Endothelial cell of umbilical vein (primary cell): ENCODE data around the gene KCTD16. TPM values are rescaled to one million over a fixed set of nuclear protein-coding genes. Genes with fewer than 3 reads are reported as not detected.
A peak's percentile ranks its signal among the peaks of the same experiment; 100 is the strongest.

Experiments
- BruUV-seq: library from RNA; stranded (reverse); fragments of 400-500 nt; replicated peaks from 2 replicates; lab custom pipeline; 2021; lab: Mats Ljungman, UMichigan
- CTCF ChIA-PET: fragments of 300-600, 350-600 bp; sonication (Branson Sonifier 250); formaldehyde crosslinking; loops from one replicate; lab custom pipeline; 2021; ENCODE audit warnings: antibody characterized with exemption, inconsistent platforms; lab: Charles Lee
- POLR2A ChIA-PET: fragments of 300-600, 350-600 bp; sonication (Branson Sonifier 250); formaldehyde crosslinking; loops from one replicate; lab custom pipeline; 2021; ENCODE audit warnings: antibody characterized with exemption, inconsistent platforms; lab: Charles Lee
- DNase-seq: peaks from one replicate; pipeline ENCODE4 v3.0.0-alpha.2; 2011; ENCODE audit warnings: low read depth, low spot score
- FAIRE-seq: peaks from 2 replicates; lab custom pipeline; 2011; peaks lifted over from hg19 to GRCh38; lab: Jason Lieb, UNC
- H2AFZ ChIP-seq: 2 replicates; pipeline ENCODE4 v1.6.0; 2012; ENCODE audit warnings: low read depth, low read length, control low read depth, inconsistent platforms
- H3K27ac ChIP-seq: 2 replicates; pipeline ENCODE4 v1.5.1; 2011; ENCODE audit warnings: low read depth, mild to moderate bottlenecking, control low read depth, low read length, moderate library complexity; ENCODE audit not compliant: insufficient read depth
- H3K27me3 ChIP-seq, 2 experiments: 2 replicates each; pipeline versions ENCODE4 v1.6.0 to v1.6.1; 2011; ENCODE audit warnings: low read length in 2 of 2, mixed read lengths in 1 of 2; ENCODE audit not compliant: control insufficient read depth in 2 of 2, insufficient read depth in 2 of 2
- H3K36me3 ChIP-seq, 2 experiments: 2 replicates in 1 of 2; 3 replicates in 1 of 2; pipeline ENCODE4 v1.5.1; 2011; ENCODE audit warnings: low read length in 2 of 2, mild to moderate bottlenecking in 1 of 2, moderate library complexity in 1 of 2; ENCODE audit not compliant: control insufficient read depth in 2 of 2, insufficient read depth in 2 of 2; ENCODE audit errors: extremely low read depth in 1 of 2
- H3K4me1 ChIP-seq: 3 replicates; pipeline ENCODE4 v1.5.1; 2011; ENCODE audit warnings: mild to moderate bottlenecking, low read length; ENCODE audit not compliant: control insufficient read depth, insufficient read depth; ENCODE audit errors: extremely low read depth
- H3K4me2 ChIP-seq: 2 replicates; pipeline ENCODE4 v1.6.1; 2011; ENCODE audit warnings: low read length, control low read depth, mixed read lengths; ENCODE audit not compliant: insufficient read depth
- H3K4me3 ChIP-seq, 3 experiments: fragments of 200-600 bp in 1 of 3; sonication (generic), shearing (Covaris generic) in 1 of 3; replicated peaks in 1 of 3; 2 replicates each; pipeline ENCODE4 v1.5.1; 2011 to 2016; ENCODE audit warnings: control low read depth in 3 of 3, low read length in 3 of 3, mild to moderate bottlenecking in 2 of 3, inconsistent platforms in 1 of 3, low read depth in 1 of 3, moderate library complexity in 1 of 3; ENCODE audit not compliant: insufficient read depth in 1 of 3
- H3K79me2 ChIP-seq: 2 replicates; pipeline ENCODE4 v1.6.0; 2012; ENCODE audit warnings: low read length, inconsistent platforms; ENCODE audit not compliant: control insufficient read depth, insufficient read depth
- H3K9ac ChIP-seq: replicated peaks from 2 replicates; pipeline ENCODE3; 2011; ENCODE audit warnings: low read length, control low read depth; ENCODE audit not compliant: insufficient read depth; ENCODE audit errors: extremely low read depth
- H3K9me1 ChIP-seq: replicated peaks from 3 replicates; pipeline ENCODE4 v1.6.0; 2011; ENCODE audit warnings: mild to moderate bottlenecking, low read length; ENCODE audit not compliant: control insufficient read depth, insufficient read depth; ENCODE audit errors: extremely low read depth
- H3K9me3 ChIP-seq: replicated peaks from 2 replicates; pipeline ENCODE4 v1.5.1; 2012; ENCODE audit warnings: low read length, inconsistent platforms; ENCODE audit not compliant: control insufficient read depth, insufficient read depth
- H4K20me1 ChIP-seq: replicated peaks from 2 replicates; pipeline ENCODE3; 2011; ENCODE audit warnings: mild to moderate bottlenecking, low read length; ENCODE audit not compliant: control insufficient read depth, insufficient read depth; ENCODE audit errors: extremely low read depth
- EZH2 ChIP-seq: IDR thresholded peaks from 2 replicates; pipeline ENCODE4 v1.6.1; 2012; ENCODE audit warnings: borderline replicate concordance, low read depth, mild to moderate bottlenecking, moderate library complexity, low read length, inconsistent platforms; ENCODE audit not compliant: severe bottlenecking
- FOS ChIP-seq: IDR thresholded peaks from 2 replicates; pipeline ENCODE4 v1.6.1; 2011; ENCODE audit warnings: mild to moderate bottlenecking, low read length, moderate library complexity, borderline replicate concordance; ENCODE audit not compliant: insufficient read depth
- GATA2 ChIP-seq: IDR thresholded peaks from 2 replicates; pipeline ENCODE4 v1.7.0; 2011; ENCODE audit warnings: low read depth, mild to moderate bottlenecking, moderate library complexity, mixed read lengths, low read length; ENCODE audit not compliant: insufficient read length, insufficient read depth
- MAX ChIP-seq: IDR thresholded peaks from 2 replicates; pipeline ENCODE4 v1.6.1; 2011; ENCODE audit not compliant: insufficient read depth, insufficient read length
- MYC ChIP-seq: IDR thresholded peaks from one replicate; pipeline ENCODE4 v1.6.1; 2011; ENCODE audit warnings: mild to moderate bottlenecking, low read depth, low read length
- POLR2A ChIP-seq: IDR thresholded peaks from 2 replicates; pipeline ENCODE4 v1.6.1; 2012; ENCODE audit warnings: low read depth, mild to moderate bottlenecking, control low read depth, low read length
- dilution Hi-C: fragments of 300-500 bp; cut with MboI; formaldehyde crosslinking; loops from one replicate; pipeline ENCODE4 v1.15.0; 2019; ENCODE audit warnings: low sequenced_read_pairs; ENCODE audit not compliant: extremely low pct_ligation_motif_present
- intact Hi-C: fragments of 100-400 bp; cut with micrococcal nuclease; formaldehyde crosslinking; loops from one replicate; pipeline ENCODE4 v1.10.0; 2022
- polyA plus RNA-seq, 4 experiments: library from polyadenylated mRNA; depleted of rRNA in 3 of 4; stranded (reverse) in 3 of 4; unstranded in 1 of 4; fragments of >200 nt; gene quantifications; 2 replicates each; pipeline versions ENCODE4 v1.2.1 to v1.2.3, GENCODE V29; 2011 to 2012; ENCODE audit warnings: missing spikeins in 1 of 4
- total RNA-seq: library from RNA; stranded (reverse); gene quantifications from 2 replicates; pipeline ENCODE4 v1.2.3, GENCODE V29; 2021

KCTD16 gene
- total and polyA plus RNA-seq, 2 donors (not counting 3 experiments of a cell fraction or from before 2014, with no cell fraction given), result 0.21 to 0.49 TPM

DNA sequence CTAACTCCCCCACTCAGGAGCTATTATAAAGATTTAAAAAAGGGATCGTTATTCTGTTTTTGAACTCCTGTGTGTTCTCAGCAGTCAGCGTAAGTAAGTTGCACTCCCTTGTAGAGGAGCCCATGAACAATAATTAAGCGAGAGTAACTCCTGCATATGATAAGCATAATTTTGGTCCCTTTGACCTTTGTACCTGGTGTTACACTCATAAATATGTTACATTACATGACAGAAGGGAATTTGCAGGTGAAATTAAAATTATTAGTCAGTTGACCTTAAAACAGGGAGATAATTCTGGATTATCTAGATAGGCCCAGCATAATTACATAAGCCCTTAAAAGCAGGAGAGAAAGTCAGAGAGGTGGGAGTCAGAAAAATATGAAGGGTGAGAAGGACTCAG is 197.3 kb downstream of the KCTD16 start:
- H3K9me3 ChIP-seq, result no peaks in the 10 kb centered on the region
- intact Hi-C loops (no loop called here), dilution Hi-C loops (no loop called here)
- no peaks in the 10 kb centered on the region for H3K79me2 ChIP-seq
- H3K36me3 ChIP-seq, result no peaks in the 10 kb centered on the region
- no peak for TF ChIP-seq FOS
- no peak for TF ChIP-seq EZH2
- TF ChIP-seq POLR2A, result no peak
- POLR2A ChIA-PET, result no interaction called here
- CTCF ChIA-PET, result no interaction called here
- H4K20me1 ChIP-seq, result no peaks in the 10 kb centered on the region
- FAIRE-seq (no peak), DNase-seq (no peak)
- H3K4me2 ChIP-seq, result no peak overlapping the region
- H3K9ac ChIP-seq, result no peak overlapping the region
- H3K9me1 ChIP-seq, result no peaks in the 10 kb centered on the region
- no peaks in the 10 kb centered on the region for H3K4me1 ChIP-seq
- no TSS peak for BruUV-seq
- H2AFZ ChIP-seq, result no peak overlapping the region
- no peak overlapping the region for H3K4me3 ChIP-seq
- no peak overlapping the region for H3K27ac ChIP-seq
- H3K27me3 ChIP-seq, result no peaks in the 10 kb centered on the region

- H3K27ac ChIP-seq, result no peak overlapping the region
- H3K36me3 ChIP-seq, result no peaks in the 10 kb centered on the region
- intact Hi-C loops (no loop called here), dilution Hi-C loops (no loop called here)
- TF ChIP-seq MAX (no peak), MYC (no peak), GATA2 (peak; percentile 16)
- no peaks in the 10 kb centered on the region for H3K9me1 ChIP-seq
- H2AFZ ChIP-seq, result no peak overlapping the region
- no peaks in the 10 kb centered on the region for H3K9me3 ChIP-seq
- no peaks in the 10 kb centered on the region for H3K27me3 ChIP-seq
- CTCF ChIA-PET, result no interaction called here
- no peaks in the 10 kb centered on the region for H3K4me1 ChIP-seq
- no peak overlapping the region for H3K9ac ChIP-seq
- no peak overlapping the region for H3K4me3 ChIP-seq
- no peak overlapping the region for H3K4me2 ChIP-seq
- H4K20me1 ChIP-seq, result no peaks in the 10 kb centered on the region
- no peaks in the 10 kb centered on the region for H3K79me2 ChIP-seq
- DNase-seq, result peak; percentile 53
- POLR2A ChIA-PET, result no interaction called here
- no TSS peak for BruUV-seq
- FAIRE-seq, result peak; percentile 81
Observed at GRCh38 chr5:144368556-144368955, 197.9 kb downstream of the KCTD16 start.
